Hepatocyte (in vitro differentiated cells): ENCODE results near the gene RAP2B. TPM values are rescaled to one million over a fixed set of nuclear protein-coding genes. Genes with fewer than 3 reads are reported as not detected.
A peak's percentile ranks its signal among the peaks of the same experiment; 100 is the strongest.

Experiments
- DNase-seq: peaks from one replicate; pipeline ENCODE4 v3.0.0-alpha.2; 2016; ENCODE audit warnings: low spot score
- H2AFZ ChIP-seq: fragments of 200-600 bp; sonication (generic); 2 replicates; pipeline ENCODE4 v1.6.0; 2016; ENCODE audit warnings: antibody characterized with exemption, mild to moderate bottlenecking
- H3K27ac ChIP-seq: fragments of 200-600 bp; sonication (generic); 2 replicates; pipeline ENCODE4 v1.5.1; 2016; ENCODE audit warnings: mild to moderate bottlenecking
- H3K27me3 ChIP-seq: fragments of 200-600 bp; sonication (generic); 2 replicates; pipeline ENCODE4 v1.6.1; 2016
- H3K36me3 ChIP-seq: fragments of 200-600 bp; sonication (generic); replicated peaks from 2 replicates; pipeline ENCODE4 v1.5.1; 2016; ENCODE audit warnings: low read depth; ENCODE audit not compliant: insufficient read depth
- H3K4me1 ChIP-seq: fragments of 200-600 bp; sonication (generic); 2 replicates; pipeline ENCODE4 v1.5.1; 2016; ENCODE audit warnings: mild to moderate bottlenecking, moderate library complexity; ENCODE audit not compliant: insufficient read depth
- H3K4me2 ChIP-seq: fragments of 200-600 bp; sonication (generic); 2 replicates; pipeline ENCODE4 v1.6.0; 2016
- H3K4me3 ChIP-seq: fragments of 200-600 bp; sonication (generic); 2 replicates; pipeline ENCODE4 v1.5.1; 2016; ENCODE audit warnings: mild to moderate bottlenecking
- H3K79me2 ChIP-seq: fragments of 200-600 bp; sonication (generic); 2 replicates; pipeline ENCODE4 v1.6.0; 2017; ENCODE audit warnings: mild to moderate bottlenecking
- H3K9me2 ChIP-seq: fragments of 200-600 bp; sonication (generic); replicated peaks from 2 replicates; pipeline ENCODE4 v1.6.0; 2017; ENCODE audit warnings: mild to moderate bottlenecking; ENCODE audit not compliant: insufficient read depth
- H3K9me3 ChIP-seq: fragments of 200-600 bp; sonication (generic); 2 replicates; pipeline ENCODE4 v1.5.1; 2016; ENCODE audit warnings: low read depth, mild to moderate bottlenecking
- H4K20me1 ChIP-seq: fragments of 200-600 bp; sonication (generic); 2 replicates; pipeline ENCODE4 v1.6.0; 2016; ENCODE audit warnings: mild to moderate bottlenecking; ENCODE audit not compliant: insufficient read depth, poor library complexity, severe bottlenecking
- EZH2 ChIP-seq: fragments of 200-600 bp; sonication (generic); IDR thresholded peaks from 2 replicates; pipeline ENCODE4 v1.6.1; 2016; ENCODE audit warnings: antibody characterized with exemption, mild to moderate bottlenecking, borderline replicate concordance
- EZH2phosphoT487 ChIP-seq: fragments of 200-600 bp; sonication (generic); IDR thresholded peaks from one replicate; pipeline ENCODE4 v1.6.1; 2018; ENCODE audit warnings: antibody characterized with exemption, mild to moderate bottlenecking, low read depth, moderate library complexity; ENCODE audit not compliant: unreplicated experiment, severe bottlenecking
- WGBS: methylation state at CpG from one replicate; pipeline ENCODE4 v1.1.6; 2016; ENCODE audit warnings: low lambda C conversion rate; ENCODE audit errors: missing lambda C conversion rate; 5-methylcytosine and 5-hydroxymethylcytosine counted together
- polyA plus RNA-seq: library from polyadenylated mRNA; unstranded; fragments of >200 nt; fragmentation: Nextera tagmentation; extraction: Ambion mirVana; gene quantifications from 2 replicates; pipeline ENCODE4 v1.2.1, GENCODE V29; 2016
- total RNA-seq: library from RNA; depleted of rRNA; stranded (reverse); fragments of >200 nt; gene quantifications from 2 replicates; pipeline ENCODE4 v1.2.3, GENCODE V29; 2014
- TF ChIP-seq, protein P1 (sequence below): fragments of 200-600 bp; sonication (generic); IDR thresholded peaks from 2 replicates; pipeline ENCODE4 v1.5.1; 2016; ENCODE audit warnings: antibody characterized with exemption, mild to moderate bottlenecking; ENCODE audit not compliant: poor library complexity

Gene RAP2B
- total and polyA plus RNA-seq, 2 experiments from 2014 or later, result 11.5 to 20.0 TPM

DNA sequence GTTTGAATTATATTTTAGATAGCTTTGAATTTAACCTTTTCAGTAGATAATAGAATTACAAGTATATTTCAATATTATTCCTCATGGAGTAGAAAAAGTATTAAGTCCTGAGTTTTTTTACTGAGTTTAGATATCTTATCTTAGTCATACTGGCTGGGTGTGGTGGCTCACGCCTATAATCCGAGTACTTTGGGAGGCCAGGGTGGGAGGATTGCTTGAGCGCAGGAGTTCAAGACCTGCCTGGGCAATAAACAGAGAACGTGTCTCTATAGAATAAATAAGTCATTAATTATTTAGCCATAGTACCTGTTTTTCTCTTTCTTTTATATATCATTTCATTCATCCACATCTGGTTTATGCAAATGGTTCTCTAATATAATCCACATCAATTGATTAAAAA, 9.9 kb downstream of the RAP2B start:
- Histone ChIP-seq H3K9me3 (no peaks in the 10 kb centered on the region), H3K27ac (no peak overlapping the region), H3K4me2 (no peak overlapping the region), H3K9me2 (no peaks in the 10 kb centered on the region), H3K4me1 (no peaks in the 10 kb centered on the region), H2AFZ (no peak overlapping the region), H3K79me2 (peaks cover 13% of the 10 kb centered on the region), H3K36me3 (no peaks in the 10 kb centered on the region), H3K27me3 (no peaks in the 10 kb centered on the region), H3K4me3 (no peak overlapping the region), H4K20me1 (no peaks in the 10 kb centered on the region)
- no peak for DNase-seq
- no peak for TF ChIP-seq EZH2phosphoT487
- no peak for TF ChIP-seq EZH2
- TF ChIP-seq, protein P1, sequence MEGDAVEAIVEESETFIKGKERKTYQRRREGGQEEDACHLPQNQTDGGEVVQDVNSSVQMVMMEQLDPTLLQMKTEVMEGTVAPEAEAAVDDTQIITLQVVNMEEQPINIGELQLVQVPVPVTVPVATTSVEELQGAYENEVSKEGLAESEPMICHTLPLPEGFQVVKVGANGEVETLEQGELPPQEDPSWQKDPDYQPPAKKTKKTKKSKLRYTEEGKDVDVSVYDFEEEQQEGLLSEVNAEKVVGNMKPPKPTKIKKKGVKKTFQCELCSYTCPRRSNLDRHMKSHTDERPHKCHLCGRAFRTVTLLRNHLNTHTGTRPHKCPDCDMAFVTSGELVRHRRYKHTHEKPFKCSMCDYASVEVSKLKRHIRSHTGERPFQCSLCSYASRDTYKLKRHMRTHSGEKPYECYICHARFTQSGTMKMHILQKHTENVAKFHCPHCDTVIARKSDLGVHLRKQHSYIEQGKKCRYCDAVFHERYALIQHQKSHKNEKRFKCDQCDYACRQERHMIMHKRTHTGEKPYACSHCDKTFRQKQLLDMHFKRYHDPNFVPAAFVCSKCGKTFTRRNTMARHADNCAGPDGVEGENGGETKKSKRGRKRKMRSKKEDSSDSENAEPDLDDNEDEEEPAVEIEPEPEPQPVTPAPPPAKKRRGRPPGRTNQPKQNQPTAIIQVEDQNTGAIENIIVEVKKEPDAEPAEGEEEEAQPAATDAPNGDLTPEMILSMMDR, result no peak
- 69% methylated on average over 4 of the region's 4 CpGs for WGBS

DNA sequence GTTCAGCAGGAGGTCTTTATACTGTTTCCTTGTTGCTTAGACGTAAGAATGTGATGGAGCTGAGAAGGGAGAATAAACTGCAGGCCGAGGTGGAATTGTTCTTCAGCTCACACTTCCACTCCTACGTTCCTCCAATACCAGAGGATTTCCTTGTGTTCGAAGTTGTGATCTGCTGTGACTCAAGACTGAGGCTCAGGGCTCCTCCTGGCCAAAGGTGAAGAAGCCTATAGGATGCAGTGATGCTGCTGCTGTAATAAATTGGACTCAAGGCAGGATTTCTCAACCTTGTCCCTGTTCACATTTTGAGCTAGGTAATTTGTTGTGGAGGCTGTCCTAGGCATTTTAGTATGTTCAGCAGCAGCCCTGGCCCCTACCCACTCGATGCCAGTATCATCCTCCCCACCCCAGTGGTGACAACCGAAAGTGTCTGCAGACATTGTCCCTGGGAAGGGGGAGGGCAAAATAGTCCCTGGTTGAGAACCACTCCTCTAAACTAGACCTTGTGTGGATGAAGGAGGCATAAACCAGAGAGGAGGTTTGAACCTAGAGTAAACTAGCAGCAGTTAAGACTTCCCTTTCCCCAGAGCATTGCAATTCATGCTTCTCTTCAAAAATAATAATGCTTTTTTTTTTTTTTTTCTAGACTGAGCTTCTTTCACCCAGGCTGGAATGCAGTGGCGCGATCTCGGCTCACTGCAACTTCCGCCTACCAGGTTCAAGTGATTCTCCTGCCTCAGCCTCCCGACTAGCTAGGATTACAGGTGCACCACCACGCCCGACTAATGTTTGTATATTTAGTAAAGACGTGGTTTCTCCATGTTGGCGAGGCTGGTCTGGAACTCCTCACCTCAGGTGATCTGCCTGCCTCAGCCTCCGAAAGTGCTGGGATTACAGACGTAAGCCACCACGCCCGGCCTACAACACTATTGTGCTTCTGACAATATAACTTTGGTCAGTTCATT, 11.1 kb downstream of the RAP2B start:
- TF ChIP-seq EZH2, result no peak
- no peak for TF ChIP-seq EZH2phosphoT487
- TF ChIP-seq, protein P1, result no peak
- H3K9me3 ChIP-seq, result no peaks in the 10 kb centered on the region
- no peak overlapping the region for H2AFZ ChIP-seq
- no peaks in the 10 kb centered on the region for H3K36me3 ChIP-seq
- no peak overlapping the region for H3K4me3 ChIP-seq
- H3K4me1 ChIP-seq, result no peaks in the 10 kb centered on the region
- no peaks in the 10 kb centered on the region for H4K20me1 ChIP-seq
- no peaks in the 10 kb centered on the region for H3K9me2 ChIP-seq
- DNase-seq, result peak; percentile 29
- H3K4me2 ChIP-seq, result no peak overlapping the region
- H3K27ac ChIP-seq, result no peak overlapping the region
- H3K79me2 ChIP-seq, result peaks cover 4% of the 10 kb centered on the region
- H3K27me3 ChIP-seq, result no peaks in the 10 kb centered on the region
- WGBS, result 90% methylated on average over 19 of the region's 19 CpGs

DNA sequence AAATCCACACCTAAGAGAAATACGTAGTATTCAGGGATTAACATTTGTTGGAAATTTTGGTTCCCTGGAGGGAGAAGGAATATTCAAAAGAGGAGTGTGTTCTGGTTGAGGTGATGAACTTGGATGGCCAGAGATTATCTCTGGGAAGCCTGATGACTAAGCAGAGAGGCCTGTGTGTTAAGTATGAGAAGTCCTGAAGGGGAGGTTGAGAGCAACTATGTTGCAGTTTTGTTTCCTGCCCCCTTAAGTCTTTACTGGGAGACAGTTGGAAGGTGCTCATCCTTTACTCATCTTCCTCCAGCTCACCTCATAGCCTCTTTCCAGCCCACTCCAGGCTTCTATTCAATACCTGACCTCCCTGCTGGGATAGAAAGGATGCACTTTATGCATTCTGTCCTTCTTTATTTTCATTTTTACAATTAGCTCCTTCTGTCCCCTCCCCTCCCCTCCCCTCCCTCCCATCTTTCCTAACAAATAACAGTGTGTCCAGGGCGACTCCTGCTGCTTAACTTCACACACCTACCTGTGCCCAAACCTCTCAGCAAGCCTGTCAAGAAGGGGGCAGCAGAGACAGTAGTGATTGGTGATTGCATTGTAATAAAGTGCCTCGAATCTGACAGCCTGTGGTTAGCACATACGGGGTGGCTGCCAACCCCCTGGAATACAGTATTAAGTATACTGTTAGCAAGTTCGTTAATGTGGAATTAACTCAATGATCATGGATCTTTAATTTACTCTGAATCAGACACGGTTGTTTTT, 11.9 kb downstream of the RAP2B start:
- WGBS, result 71% methylated on average over 6 of the region's 6 CpGs
- H3K27ac ChIP-seq, result no peak overlapping the region
- H3K4me1 ChIP-seq, result no peaks in the 10 kb centered on the region
- no peak for TF ChIP-seq EZH2phosphoT487
- TF ChIP-seq, protein P1, result peak; percentile 6
- H3K4me2 ChIP-seq, result no peak overlapping the region
- H3K36me3 ChIP-seq, result no peaks in the 10 kb centered on the region
- H3K79me2 ChIP-seq, result no peaks in the 10 kb centered on the region
- no peaks in the 10 kb centered on the region for H4K20me1 ChIP-seq
- DNase-seq, result no peak
- H2AFZ ChIP-seq, result no peak overlapping the region
- no peaks in the 10 kb centered on the region for H3K27me3 ChIP-seq
- H3K4me3 ChIP-seq, result no peak overlapping the region
- H3K9me3 ChIP-seq, result no peaks in the 10 kb centered on the region
- no peaks in the 10 kb centered on the region for H3K9me2 ChIP-seq
